ENCODE measurements around the gene ATP1B3.
"Not testable (repeated sequence)": the region's sequence is repeated elsewhere in the genome, so short reads cannot be mapped to it uniquely, and the experiment has no call there.

Gene ATP1B3

GRCh38 chr3:141881702-141882101, 5.3 kb downstream of the ATP1B3 start:
- no peaks in the 10 kb centered on the region for H3K9me2 ChIP-seq (replicated peaks; ENCODE audit: insufficient read depth, low read length)
- no peak overlapping the region for H3K9ac ChIP-seq (ENCODE audit: low read length)
- H3K79me2 ChIP-seq (ENCODE audit: low read length): peaks cover 97% of the 10 kb centered on the region
- H3K9me3 ChIP-seq (replicated peaks; ENCODE audit: insufficient read depth, low read length): no peaks in the 10 kb centered on the region
- no peak for DNase-seq
- H3K4me2 ChIP-seq (ENCODE audit: low read depth, low read length): no peak overlapping the region
- H3K27me3 ChIP-seq (replicated peaks; ENCODE audit: insufficient read depth, low read length): no peaks in the 10 kb centered on the region
- no peak overlapping the region for H2AFZ ChIP-seq (ENCODE audit: low read length)
- 0 out of 2 replicates have a peak, but pooled peaks cover 4% of the 10 kb centered on the region for H3K36me3 ChIP-seq (replicated peaks; ENCODE audit: insufficient read depth, low read length)
- peaks cover 9% of the 10 kb centered on the region; the same call in 1 of the 2 replicates for H3K4me1 ChIP-seq (ENCODE audit: low read length)
- H3F3A ChIP-seq (ENCODE audit: insufficient read depth, low read length): peaks cover 6% of the 10 kb centered on the region
- no peak overlapping the region for H3K27ac ChIP-seq (ENCODE audit: low read length)
- H3K4me3 ChIP-seq (ENCODE audit: low read length): no peak overlapping the region
- H4K20me1 ChIP-seq (ENCODE audit: insufficient read depth, low read length): no peaks in the 10 kb centered on the region; the same call in 1 of the 2 replicates
- TF ChIP-seq EZH2phosphoT487 (IDR thresholded peaks at IDR 0.05; ENCODE audit: low read length): no peak
- TF ChIP-seq EZH2 (optimal IDR thresholded peaks at IDR 0.05; ENCODE audit: low read depth, low read length): no peak
- TF ChIP-seq CTCF (IDR thresholded peaks at IDR 0.05; ENCODE audit: low read length): no peak

- Histone ChIP-seq H3K27ac (ENCODE audit: low read length) (no peak overlapping the region), H3K4me2 (ENCODE audit: low read depth, low read length) (no peak overlapping the region), H3F3A (ENCODE audit: insufficient read depth, low read length) (no peaks in the 10 kb centered on the region), H2AFZ (ENCODE audit: low read length) (no peak overlapping the region), H3K27me3 (replicated peaks; ENCODE audit: insufficient read depth, low read length) (no peaks in the 10 kb centered on the region), H3K79me2 (ENCODE audit: low read length) (peaks cover 85% of the 10 kb centered on the region), H3K9ac (ENCODE audit: low read length) (no peak overlapping the region), H3K4me3 (ENCODE audit: low read length) (no peak overlapping the region), H4K20me1 (ENCODE audit: insufficient read depth, low read length) (no peaks in the 10 kb centered on the region), H3K4me1 (ENCODE audit: low read length) (no peaks in the 10 kb centered on the region), H3K9me3 (replicated peaks; ENCODE audit: insufficient read depth, low read length) (no peaks in the 10 kb centered on the region), H3K36me3 (replicated peaks; ENCODE audit: insufficient read depth, low read length) (no peaks in the 10 kb centered on the region), H3K9me2 (replicated peaks; ENCODE audit: insufficient read depth, low read length) (no peaks in the 10 kb centered on the region)
- no peak for DNase-seq
- no peak for TF ChIP-seq EZH2 (optimal IDR thresholded peaks at IDR 0.05; ENCODE audit: low read depth, low read length)
Observed at GRCh38 chr3:141887051-141887450, 10.6 kb downstream of the ATP1B3 start.

- not testable (repeated sequence) for H4K20me1 ChIP-seq (ENCODE audit: insufficient read depth, low read length); H3K27me3 ChIP-seq (replicated peaks; ENCODE audit: insufficient read depth, low read length); H3K9me3 ChIP-seq (replicated peaks; ENCODE audit: insufficient read depth, low read length); H2AFZ ChIP-seq (ENCODE audit: low read length); H3F3A ChIP-seq (ENCODE audit: insufficient read depth, low read length); DNase-seq; H3K36me3 ChIP-seq (replicated peaks; ENCODE audit: insufficient read depth, low read length); H3K9ac ChIP-seq (ENCODE audit: low read length); H3K4me1 ChIP-seq (ENCODE audit: low read length); H3K4me3 ChIP-seq (ENCODE audit: low read length); H3K4me2 ChIP-seq (ENCODE audit: low read depth, low read length); H3K9me2 ChIP-seq (replicated peaks; ENCODE audit: insufficient read depth, low read length); H3K27ac ChIP-seq (ENCODE audit: low read length)
- H3K79me2 ChIP-seq (ENCODE audit: low read length): peaks cover 85% of the 10 kb centered on the region
Observed at GRCh38 chr3:141888548-141888947, 12.1 kb downstream of the ATP1B3 start.

GRCh38 chr3:141894524-141895176, 18.2 kb downstream of the ATP1B3 start:
- Histone ChIP-seq H3F3A (ENCODE audit: insufficient read depth, low read length) (no peaks in the 10 kb centered on the region), H3K36me3 (replicated peaks; ENCODE audit: insufficient read depth, low read length) (peaks cover 10% of the 10 kb centered on the region), H3K9me2 (replicated peaks; ENCODE audit: insufficient read depth, low read length) (no peaks in the 10 kb centered on the region), H3K27ac (ENCODE audit: low read length) (no peak overlapping the region), H3K27me3 (replicated peaks; ENCODE audit: insufficient read depth, low read length) (no peaks in the 10 kb centered on the region), H3K9ac (ENCODE audit: low read length) (no peak overlapping the region), H3K79me2 (ENCODE audit: low read length) (peaks cover 62% of the 10 kb centered on the region), H3K4me1 (ENCODE audit: low read length) (no peaks in the 10 kb centered on the region), H4K20me1 (ENCODE audit: insufficient read depth, low read length) (no peaks in the 10 kb centered on the region), H3K4me3 (ENCODE audit: low read length) (no peak overlapping the region), H3K4me2 (ENCODE audit: low read depth, low read length) (no peak overlapping the region), H2AFZ (ENCODE audit: low read length) (no peak overlapping the region), H3K9me3 (replicated peaks; ENCODE audit: insufficient read depth, low read length) (no peaks in the 10 kb centered on the region)
- no peak for TF ChIP-seq EZH2 (optimal IDR thresholded peaks at IDR 0.05; ENCODE audit: low read depth, low read length)
- no peak for TF ChIP-seq CTCF (IDR thresholded peaks at IDR 0.05; ENCODE audit: low read length)
- TF ChIP-seq EZH2phosphoT487 (IDR thresholded peaks at IDR 0.05; ENCODE audit: low read length): no peak
- DNase-seq: no peak
